Nephron (organoid): ENCODE measurements around the gene YJEFN3.

Source experiments
- H3K27ac Mint-ChIP-seq, 3 experiments: 2 replicates each; pipeline ENCODE4 v1.8.0; 2020; ENCODE audit warnings: mixed read lengths in 3 of 3, mild to moderate bottlenecking in 2 of 3, moderate library complexity in 1 of 3
- H3K27me3 Mint-ChIP-seq: 2 replicates; pipeline ENCODE4 v1.8.0; 2021; ENCODE audit warnings: low read depth, mild to moderate bottlenecking, moderate library complexity, mixed read lengths
- H3K36me3 Mint-ChIP-seq: 2 replicates; pipeline ENCODE4 v1.8.0; 2020; ENCODE audit warnings: low read depth, mixed read lengths
- H3K4me1 Mint-ChIP-seq: 2 replicates; pipeline ENCODE4 v1.8.0; 2020; ENCODE audit warnings: mixed read lengths
- H3K4me3 Mint-ChIP-seq, 3 experiments: 2 replicates each; pipeline ENCODE4 v1.8.0; 2020; ENCODE audit warnings: mild to moderate bottlenecking in 3 of 3, mixed read lengths in 3 of 3, moderate library complexity in 2 of 3
- H3K9me3 Mint-ChIP-seq: 2 replicates; pipeline ENCODE4 v1.8.0; 2020; ENCODE audit warnings: mixed read lengths
- CTCF ChIP-seq, 3 experiments: fragments of 200-600 bp; sonication (generic); IDR thresholded peaks; one replicate each; pipeline ENCODE4 v1.5.0; 2021; ENCODE audit warnings: antibody characterized with exemption in 3 of 3; ENCODE audit not compliant: unreplicated experiment in 3 of 3

The YJEFN3 gene

DNA sequence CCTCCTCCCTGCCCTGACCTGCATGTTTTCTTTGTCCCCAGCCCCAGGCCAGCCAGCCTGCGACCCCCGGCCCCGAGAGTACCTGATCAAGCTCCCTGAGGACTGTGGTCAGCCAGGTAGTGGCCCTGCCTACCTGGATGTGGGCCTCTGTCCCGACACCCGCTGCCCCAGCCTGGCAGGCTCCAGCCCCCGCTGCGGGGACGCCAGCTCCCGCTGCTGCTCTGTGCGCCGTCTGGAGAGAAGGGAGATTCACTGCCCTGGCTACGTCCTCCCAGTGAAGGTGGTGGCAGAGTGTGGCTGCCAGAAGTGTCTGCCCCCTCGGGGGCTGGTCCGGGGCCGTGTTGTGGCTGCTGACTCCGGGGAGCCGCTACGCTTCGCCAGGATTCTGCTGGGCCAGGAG is 14.9 kb downstream of the YJEFN3 start:
- no peak overlapping the region for H3K27ac Mint-ChIP-seq
- no peak overlapping the region for H3K4me3 Mint-ChIP-seq
- H3K36me3 Mint-ChIP-seq, result no peaks in the 10 kb centered on the region
- peaks cover 7% of the 10 kb centered on the region for H3K27me3 Mint-ChIP-seq
- H3K9me3 Mint-ChIP-seq, result no peaks in the 10 kb centered on the region
- peaks cover 5% of the 10 kb centered on the region for H3K4me1 Mint-ChIP-seq
- TF ChIP-seq CTCF (IDR thresholded peaks at IDR 0.05; ENCODE audit: unreplicated experiment in 3 of 3), result no peak

DNA sequence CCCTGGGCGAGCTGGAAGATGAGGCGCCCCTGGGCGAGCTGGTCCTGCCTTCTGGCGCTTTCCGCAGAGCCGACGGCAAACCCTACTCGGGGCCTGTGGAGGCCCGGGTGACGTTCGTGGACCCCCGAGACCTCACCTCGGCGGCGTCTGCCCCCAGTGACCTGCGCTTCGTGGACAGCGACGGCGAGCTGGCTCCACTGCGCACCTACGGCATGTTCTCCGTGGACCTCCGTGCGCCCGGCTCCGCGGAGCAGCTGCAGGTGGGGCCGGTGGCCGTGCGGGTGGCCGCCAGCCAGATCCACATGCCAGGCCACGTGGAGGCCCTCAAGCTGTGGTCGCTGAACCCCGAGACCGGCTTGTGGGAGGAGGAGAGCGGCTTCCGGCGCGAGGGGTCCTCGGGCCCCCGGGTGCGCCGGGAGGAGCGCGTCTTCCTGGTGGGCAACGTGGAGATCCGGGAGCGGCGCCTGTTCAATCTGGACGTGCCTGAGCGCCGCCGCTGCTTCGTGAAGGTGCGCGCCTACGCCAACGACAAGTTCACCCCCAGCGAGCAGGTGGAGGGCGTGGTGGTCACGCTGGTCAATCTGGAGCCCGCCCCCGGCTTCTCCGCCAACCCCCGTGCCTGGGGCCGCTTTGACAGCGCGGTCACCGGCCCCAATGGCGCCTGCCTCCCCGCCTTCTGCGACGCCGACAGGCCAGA is 15.7 kb downstream of the YJEFN3 start:
- H3K4me1 Mint-ChIP-seq, result peaks cover 6% of the 10 kb centered on the region
- TF ChIP-seq CTCF (IDR thresholded peaks at IDR 0.05; ENCODE audit: unreplicated experiment in 3 of 3), result no peak
- no peaks in the 10 kb centered on the region for H3K36me3 Mint-ChIP-seq
- H3K4me3 Mint-ChIP-seq, result no peak overlapping the region
- no peak overlapping the region for H3K27ac Mint-ChIP-seq
- H3K9me3 Mint-ChIP-seq, result no peaks in the 10 kb centered on the region
- no peaks in the 10 kb centered on the region for H3K27me3 Mint-ChIP-seq

GRCh38 chr19:19544954-19545591 is 16.4 kb downstream of the YJEFN3 start:
- H3K9me3 Mint-ChIP-seq, result no peaks in the 10 kb centered on the region
- H3K36me3 Mint-ChIP-seq, result no peaks in the 10 kb centered on the region
- H3K27ac Mint-ChIP-seq, result no peak overlapping the region
- peaks cover 9% of the 10 kb centered on the region for H3K4me1 Mint-ChIP-seq
- H3K4me3 Mint-ChIP-seq, result no peak overlapping the region
- H3K27me3 Mint-ChIP-seq, result peaks cover 4% of the 10 kb centered on the region
- TF ChIP-seq CTCF (IDR thresholded peaks at IDR 0.05; ENCODE audit: unreplicated experiment in 3 of 3), result no peak

DNA sequence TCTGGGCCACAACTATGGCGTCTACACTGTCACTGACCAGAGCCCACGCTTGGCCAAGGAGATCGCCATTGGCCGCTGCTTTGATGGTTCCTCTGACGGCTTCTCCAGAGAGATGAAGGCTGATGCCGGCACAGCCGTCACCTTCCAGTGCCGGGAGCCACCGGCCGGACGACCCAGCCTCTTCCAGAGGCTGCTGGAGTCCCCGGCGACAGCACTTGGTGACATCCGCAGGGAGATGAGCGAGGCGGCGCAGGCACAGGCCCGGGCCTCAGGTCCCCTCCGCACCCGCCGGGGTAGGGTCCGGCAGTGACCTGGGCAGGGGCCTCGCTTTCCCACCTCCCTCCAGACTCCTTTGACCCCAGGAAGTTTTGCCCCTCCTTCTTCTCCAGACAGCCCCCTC is 17.0 kb downstream of the YJEFN3 start:
- peaks cover 5% of the 10 kb centered on the region for H3K27me3 Mint-ChIP-seq
- peaks cover 11% of the 10 kb centered on the region for H3K4me1 Mint-ChIP-seq
- H3K9me3 Mint-ChIP-seq, result no peaks in the 10 kb centered on the region
- no peak overlapping the region for H3K27ac Mint-ChIP-seq
- no peak for TF ChIP-seq CTCF (IDR thresholded peaks at IDR 0.05; ENCODE audit: unreplicated experiment in 3 of 3)
- no peak overlapping the region for H3K4me3 Mint-ChIP-seq
- H3K36me3 Mint-ChIP-seq, result no peaks in the 10 kb centered on the region

DNA sequence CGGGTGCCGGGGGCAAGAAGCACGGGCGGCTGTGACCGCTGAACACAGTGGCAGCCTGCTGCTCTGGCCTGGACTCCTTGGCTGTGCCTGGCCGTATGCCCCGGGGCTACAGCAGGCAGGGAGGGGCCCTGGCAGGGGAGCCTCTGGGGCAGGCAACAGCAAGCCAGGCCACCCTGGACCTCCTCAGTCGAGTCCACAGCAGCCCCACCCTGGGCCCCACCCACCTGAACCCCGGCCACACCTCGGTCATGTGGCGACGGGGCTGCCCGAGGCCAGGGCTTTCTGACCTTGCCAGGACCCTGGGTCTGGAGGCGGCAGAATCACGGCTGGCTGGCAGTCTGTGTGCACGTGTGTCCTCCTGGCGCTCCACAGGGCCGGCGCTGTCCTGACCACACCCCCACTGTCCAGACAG is 18.0 kb downstream of the YJEFN3 start:
- peaks cover 5% of the 10 kb centered on the region for H3K27me3 Mint-ChIP-seq
- peaks cover 16% of the 10 kb centered on the region for H3K4me1 Mint-ChIP-seq
- no peak overlapping the region for H3K27ac Mint-ChIP-seq
- H3K4me3 Mint-ChIP-seq, result no peak overlapping the region
- no peak for TF ChIP-seq CTCF (IDR thresholded peaks at IDR 0.05; ENCODE audit: unreplicated experiment in 3 of 3)
- no peaks in the 10 kb centered on the region for H3K9me3 Mint-ChIP-seq
- H3K36me3 Mint-ChIP-seq, result no peaks in the 10 kb centered on the region
